Activated naive CD4-positive, alpha-beta T cell treated with anti-CD3 and anti-CD28 coated beads, Interleukin-2, amount 10 ng/mL, durations not matched to agents 7 days and 5 days (primary cell): ENCODE results near the gene PEX26.
"Not testable (repeated sequence)": the region's sequence is repeated elsewhere in the genome, so short reads cannot be mapped to it uniquely, and the experiment has no call there.

Source experiments
- CTCF ChIA-PET: fragments of 350-600 bp; sonication (Branson Sonifier 250); formaldehyde crosslinking; loops from one replicate; lab custom pipeline; 2021; ENCODE audit warnings: antibody characterized with exemption; lab: Charles Lee
- DNase-seq: peaks from one replicate; pipeline ENCODE4 v3.0.0-alpha.2; 2020
- H3K27ac Mint-ChIP-seq: one replicate; pipeline ENCODE4 v1.8.0; 2021; ENCODE audit warnings: mild to moderate bottlenecking, moderate library complexity, mixed read lengths
- H3K27me3 Mint-ChIP-seq: one replicate; pipeline ENCODE4 v1.8.0; 2021; ENCODE audit warnings: mild to moderate bottlenecking, mixed read lengths
- H3K36me3 Mint-ChIP-seq: one replicate; pipeline ENCODE4 v1.8.0; 2021; ENCODE audit warnings: mixed read lengths
- H3K4me1 Mint-ChIP-seq: one replicate; pipeline ENCODE4 v1.8.0; 2021; ENCODE audit warnings: mixed read lengths
- H3K4me3 Mint-ChIP-seq: one replicate; pipeline ENCODE4 v1.8.0; 2021; ENCODE audit warnings: mild to moderate bottlenecking, moderate library complexity, mixed read lengths
- H3K9me3 Mint-ChIP-seq: one replicate; pipeline ENCODE4 v1.8.0; 2021; ENCODE audit warnings: mixed read lengths

Gene PEX26

DNA sequence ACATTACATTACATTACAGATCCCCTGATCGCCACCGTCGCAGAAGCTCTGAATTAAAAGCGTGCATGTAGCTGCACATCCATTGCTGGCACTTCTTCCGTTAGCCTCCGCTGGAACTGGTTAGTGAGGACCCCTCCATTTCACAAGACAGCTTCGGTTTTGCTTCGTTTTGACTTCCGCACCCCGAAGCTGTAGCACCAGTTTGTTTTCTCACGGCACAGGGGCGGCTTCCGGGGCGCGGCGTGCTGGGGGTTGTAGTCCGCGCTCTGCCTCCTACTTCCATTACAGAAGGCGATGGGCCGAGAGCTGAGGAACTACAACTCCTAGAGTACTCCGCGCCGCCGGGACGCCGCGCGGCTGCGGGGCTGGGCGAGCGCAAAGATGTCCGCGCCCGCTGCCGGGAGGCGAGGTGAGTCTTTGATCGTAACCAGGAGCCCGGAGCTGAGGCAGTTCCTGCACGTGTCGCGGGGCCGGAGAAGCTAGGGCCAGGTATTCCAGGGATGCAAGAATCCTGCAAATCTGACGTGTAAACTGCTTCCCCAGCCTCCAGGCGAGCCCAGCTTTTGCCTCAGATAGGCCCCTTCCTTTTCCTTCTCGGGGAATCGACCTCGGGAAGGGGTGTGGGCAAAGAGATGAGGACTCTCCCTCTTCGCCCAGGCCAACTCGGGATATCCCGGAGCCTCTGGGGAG is at the start of gene PEX26:
Gene PEX26 (plus strand): TSS at position 352 of the 690 bp plus-strand sequence. CDS start 387 bp downstream, outside the sequence.
- peak; percentile 98 for DNase-seq
- CTCF ChIA-PET = interaction anchor here (0.6 to 8.1 kb wide), 5 partner anchors 11 to 333 kb away, joined by 3 to 120 read pairs (median 3); no protein-coding TSS in a partner anchor
- peaks cover 55% of the 10 kb centered on the region for H3K4me1 Mint-ChIP-seq

DNA sequence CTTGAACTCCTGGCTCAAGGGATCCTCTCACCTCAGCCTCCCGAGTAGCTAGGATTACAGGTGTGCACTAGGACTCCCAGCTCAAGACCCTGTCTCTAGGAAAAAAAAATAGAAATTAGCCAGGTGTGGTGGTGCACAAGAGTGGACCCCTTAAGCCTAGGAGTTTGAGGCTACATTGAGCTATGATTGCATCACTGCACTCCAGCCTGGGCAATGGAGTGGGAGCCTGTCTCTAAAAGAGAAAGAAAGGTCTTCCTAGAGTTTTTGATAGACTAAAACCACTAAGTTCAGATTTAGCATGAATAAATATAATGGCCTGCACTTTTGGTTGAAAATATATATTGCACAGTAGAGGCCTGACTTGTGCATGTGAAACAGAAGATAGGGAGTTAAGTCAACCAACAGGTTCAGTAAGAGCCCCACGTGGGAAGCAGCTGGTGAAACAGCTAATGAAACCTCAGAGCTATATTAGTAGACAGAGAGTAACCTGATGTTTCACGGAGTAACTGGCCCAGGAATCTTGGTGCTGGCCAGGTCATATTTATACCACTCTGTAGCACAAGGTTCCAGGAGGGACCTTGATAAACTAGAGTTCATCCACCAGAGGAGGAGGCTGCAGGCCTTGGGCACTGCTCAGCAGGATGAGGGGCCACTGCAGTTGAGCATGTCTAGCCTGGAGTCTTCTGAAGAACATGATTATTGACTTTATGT is 48.8 kb upstream of the PEX26 start:
- Mint-ChIP-seq H3K27ac (no peak overlapping the region), H3K4me3 (no peak overlapping the region), H3K27me3 (peaks cover 57% of the 10 kb centered on the region), H3K4me1 (peaks cover 7% of the 10 kb centered on the region), H3K36me3 (no peaks in the 10 kb centered on the region), H3K9me3 (no peaks in the 10 kb centered on the region)
- CTCF ChIA-PET = interaction anchor here (1.1 to 1.7 kb wide), 3 partner anchors 17 to 198 kb away, joined by 3 to 5 read pairs (median 4); no protein-coding TSS in a partner anchor
- DNase-seq = no peak

More for the DNA sequence above, at the start of gene PEX26:
- Mint-ChIP-seq H3K4me3 (peak within 1 kb of the TSS; percentile 84), H3K27me3 (no peaks in the 10 kb centered on the region), H3K9me3 (no peaks in the 10 kb centered on the region), H3K27ac (peak within 1 kb of the TSS; percentile 92), H3K36me3 (peaks cover 34% of the 10 kb centered on the region)

DNA sequence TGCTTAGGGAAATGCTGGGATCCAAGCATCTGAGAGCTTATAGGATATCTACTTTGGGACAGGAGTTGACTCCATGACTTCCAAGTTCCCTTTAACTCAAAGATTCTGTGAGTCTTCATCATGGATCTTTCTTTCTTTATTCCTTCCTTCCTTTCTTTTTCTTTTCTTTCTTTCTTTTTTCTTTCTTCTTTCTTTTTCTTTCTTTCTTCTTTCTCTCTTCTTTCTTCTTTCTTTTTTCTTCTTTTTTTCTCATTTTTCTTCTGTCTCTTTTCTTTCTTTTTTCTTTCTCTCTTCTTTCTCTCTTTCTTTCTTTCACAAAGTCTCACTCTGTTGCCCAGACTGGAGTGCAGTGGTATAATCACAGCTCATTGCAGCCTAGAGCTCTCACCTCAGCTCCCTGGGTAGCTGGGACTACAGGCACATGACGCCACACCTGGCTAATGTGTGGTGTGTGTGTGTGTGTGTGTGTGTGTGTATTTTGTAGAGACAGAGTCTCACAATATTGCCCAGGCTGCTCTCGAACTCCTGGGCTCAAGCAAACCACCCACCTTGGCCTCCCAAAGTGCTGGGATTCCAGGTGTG is 48.0 kb upstream of the PEX26 start:
- no peak overlapping the region for H3K4me3 Mint-ChIP-seq
- no peaks in the 10 kb centered on the region for H3K36me3 Mint-ChIP-seq
- DNase-seq = no peak
- CTCF ChIA-PET = no interaction called here
- H3K27me3 Mint-ChIP-seq = peaks cover 53% of the 10 kb centered on the region
- peaks cover 4% of the 10 kb centered on the region for H3K4me1 Mint-ChIP-seq
- H3K9me3 Mint-ChIP-seq = no peaks in the 10 kb centered on the region
- H3K27ac Mint-ChIP-seq = no peak overlapping the region

DNA sequence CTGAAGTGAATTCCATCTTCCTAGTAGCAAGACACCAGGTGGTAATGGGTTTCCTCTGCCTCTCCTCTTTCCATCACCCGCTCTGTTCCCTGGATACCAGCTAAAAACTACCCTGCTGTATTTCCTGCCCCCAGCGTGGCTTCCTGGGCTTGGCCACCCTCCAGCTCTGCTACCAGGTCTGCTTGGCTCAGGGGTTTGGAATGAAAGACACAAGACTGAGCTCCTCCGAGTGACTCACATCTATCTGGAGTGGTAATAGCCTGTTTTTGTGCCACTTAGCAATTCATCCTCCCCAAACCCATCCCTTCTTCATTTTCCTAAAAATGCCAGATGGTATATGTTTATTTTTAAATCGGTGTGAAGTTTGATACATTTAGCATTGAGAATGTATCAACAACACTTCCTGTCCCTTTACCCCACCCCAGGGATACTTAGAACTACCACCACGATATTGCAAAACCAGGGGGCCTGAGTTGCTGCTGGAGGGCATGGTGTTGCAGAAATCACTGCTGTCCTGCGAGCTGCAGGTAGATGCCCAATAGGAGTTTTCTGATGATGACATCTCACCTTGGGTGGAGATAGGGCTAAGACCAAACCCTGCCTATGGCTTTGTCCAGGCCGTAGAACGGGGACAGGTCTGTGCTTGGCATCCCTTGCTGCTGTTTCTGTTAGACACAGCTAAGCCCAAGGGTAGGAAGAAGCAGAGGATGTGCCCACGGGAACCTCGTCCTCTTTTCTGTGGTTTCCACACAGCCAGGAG is 45.9 kb upstream of the PEX26 start:
- Mint-ChIP-seq H3K4me3 (no peak overlapping the region), H3K9me3 (no peaks in the 10 kb centered on the region), H3K27ac (no peak overlapping the region), H3K27me3 (peaks cover 32% of the 10 kb centered on the region), H3K4me1 (no peaks in the 10 kb centered on the region), H3K36me3 (no peaks in the 10 kb centered on the region)
- DNase-seq = no peak
- CTCF ChIA-PET = no interaction called here

DNA sequence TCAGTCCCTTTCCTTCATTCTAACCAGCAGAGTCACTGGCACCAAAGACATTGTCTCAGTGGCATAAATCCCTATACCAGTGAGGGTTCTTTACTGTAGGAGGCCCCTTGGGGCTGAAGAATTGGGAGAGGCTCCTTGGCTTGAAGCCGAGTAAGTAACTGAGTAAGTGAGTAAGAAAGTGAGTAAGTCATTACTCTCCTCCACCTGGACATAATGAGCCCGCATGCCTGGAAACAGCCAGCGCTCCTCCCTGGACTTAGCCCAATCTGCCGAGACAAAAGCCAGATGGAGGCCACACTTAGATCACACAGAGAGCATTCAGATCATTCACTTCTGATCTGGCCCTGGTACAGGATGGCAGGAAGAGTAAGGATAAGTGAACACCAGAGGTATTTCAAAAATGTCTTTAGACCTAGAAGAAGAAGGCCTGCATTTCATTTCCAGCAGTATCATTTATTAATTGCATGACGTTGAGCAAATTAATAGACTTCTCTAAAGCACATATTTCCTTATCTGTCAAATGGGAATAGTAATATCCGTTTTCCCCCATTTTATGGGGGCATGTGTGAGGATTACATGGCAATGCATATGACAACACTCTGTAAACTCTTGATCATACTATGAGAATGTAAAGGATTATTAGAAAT is 45.2 kb upstream of the PEX26 start:
- CTCF ChIA-PET = interaction anchor here (0.7 kb wide), 1 partner anchor 24 kb away, joined by 4 read pairs; no protein-coding TSS in a partner anchor
- no peaks in the 10 kb centered on the region for H3K36me3 Mint-ChIP-seq
- H3K4me1 Mint-ChIP-seq = no peaks in the 10 kb centered on the region
- peaks cover 25% of the 10 kb centered on the region for H3K27me3 Mint-ChIP-seq
- DNase-seq = no peak
- H3K9me3 Mint-ChIP-seq = no peaks in the 10 kb centered on the region
- H3K27ac Mint-ChIP-seq = no peak overlapping the region
- H3K4me3 Mint-ChIP-seq = no peak overlapping the region

DNA sequence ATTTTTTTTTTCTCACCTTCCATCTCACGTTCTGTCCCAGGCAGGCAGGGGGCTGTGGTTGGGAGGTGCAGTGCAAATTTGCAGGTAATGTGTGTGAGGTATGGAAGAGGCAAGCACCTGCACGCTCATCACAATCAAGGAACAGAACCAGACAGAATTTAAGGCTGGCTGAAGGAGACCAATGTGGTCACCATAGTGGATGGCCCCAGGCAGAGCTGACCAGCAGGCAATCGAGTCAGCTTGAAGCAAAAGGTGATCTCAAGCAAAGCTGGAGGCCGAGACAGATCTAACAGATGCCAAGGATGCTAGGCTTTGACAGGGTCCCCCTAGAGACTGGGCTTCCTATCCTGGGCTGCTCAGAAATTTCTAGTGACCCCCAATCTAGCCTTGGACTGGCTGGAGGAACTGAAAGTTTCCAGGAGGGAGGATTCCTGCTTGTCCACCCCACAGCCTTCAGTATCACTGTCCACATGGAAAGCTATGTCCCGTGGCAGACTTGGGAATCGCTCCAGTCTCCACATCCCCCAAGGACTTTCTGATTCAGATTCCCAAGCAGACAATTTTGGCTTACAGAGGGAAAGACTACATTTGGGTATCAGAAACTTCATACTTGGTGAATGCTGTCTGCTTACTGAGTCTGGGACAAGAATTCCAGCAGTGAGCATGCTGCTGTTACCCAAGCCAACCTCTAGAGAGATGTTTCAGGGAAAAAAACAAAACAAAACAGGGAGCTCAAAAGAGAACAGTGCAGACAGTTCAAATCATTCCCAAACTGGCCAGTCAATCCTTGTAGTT is 44.4 kb upstream of the PEX26 start:
- DNase-seq = no peak
- Mint-ChIP-seq H3K9me3 (no peaks in the 10 kb centered on the region), H3K27ac (no peak overlapping the region), H3K27me3 (peaks cover 22% of the 10 kb centered on the region), H3K4me1 (no peaks in the 10 kb centered on the region), H3K4me3 (no peak overlapping the region), H3K36me3 (no peaks in the 10 kb centered on the region)
- CTCF ChIA-PET = interaction anchor here (0.7 kb wide), 1 partner anchor 25 kb away, joined by 4 read pairs; no protein-coding TSS in a partner anchor

DNA sequence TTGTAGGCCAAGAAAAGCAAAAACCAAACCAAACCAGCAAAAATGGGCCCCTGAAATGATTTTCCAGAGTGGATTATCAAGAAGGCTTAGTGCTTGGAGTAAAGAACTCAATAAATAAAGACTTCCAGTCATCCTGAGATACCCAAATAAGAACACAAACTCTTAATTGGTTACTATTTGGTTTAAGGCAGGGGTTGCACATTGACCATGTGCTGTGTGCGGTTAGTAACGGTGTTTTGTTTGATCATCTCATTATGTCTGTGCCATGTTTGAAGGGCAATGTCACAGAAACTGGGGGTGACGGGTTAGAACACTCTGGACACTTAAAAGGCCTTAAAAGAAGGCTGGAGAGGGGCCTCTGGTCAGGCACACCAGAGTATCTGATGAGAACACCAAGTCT is 43.7 kb upstream of the PEX26 start:
- CTCF ChIA-PET = no interaction called here
- Mint-ChIP-seq H3K4me1 (no peaks in the 10 kb centered on the region), H3K27me3 (peaks cover 22% of the 10 kb centered on the region), H3K4me3 (no peak overlapping the region), H3K27ac (no peak overlapping the region), H3K9me3 (no peaks in the 10 kb centered on the region), H3K36me3 (no peaks in the 10 kb centered on the region)
- DNase-seq = no peak

DNA sequence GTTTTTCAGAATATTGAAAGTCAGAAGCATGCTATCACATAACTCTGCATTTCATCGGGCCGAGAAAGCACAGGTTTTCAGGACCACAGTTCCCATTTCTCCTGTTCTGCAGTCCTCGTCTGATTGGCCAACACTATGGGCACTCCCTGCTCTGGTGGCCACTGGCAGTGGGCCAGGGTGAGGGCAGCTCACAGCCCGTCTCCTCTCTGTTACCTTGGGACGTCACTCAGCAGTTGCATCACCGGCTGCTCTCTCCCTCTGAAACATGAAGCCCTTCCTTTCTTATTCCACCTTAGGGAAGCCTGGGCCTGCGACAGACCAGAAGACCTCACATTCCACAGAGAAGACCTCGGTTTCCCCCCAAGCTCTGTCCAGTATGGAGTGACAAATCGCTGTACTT is 42.0 kb upstream of the PEX26 start:
- H3K4me3 Mint-ChIP-seq = no peak overlapping the region
- no peaks in the 10 kb centered on the region for H3K9me3 Mint-ChIP-seq
- H3K27ac Mint-ChIP-seq = no peak overlapping the region
- CTCF ChIA-PET = interaction anchor here (0.6 kb wide), 1 partner anchor 40 kb away, joined by 3 read pairs; no protein-coding TSS in a partner anchor
- peaks cover 13% of the 10 kb centered on the region for H3K27me3 Mint-ChIP-seq
- DNase-seq = no peak
- H3K4me1 Mint-ChIP-seq = no peaks in the 10 kb centered on the region
- no peaks in the 10 kb centered on the region for H3K36me3 Mint-ChIP-seq

DNA sequence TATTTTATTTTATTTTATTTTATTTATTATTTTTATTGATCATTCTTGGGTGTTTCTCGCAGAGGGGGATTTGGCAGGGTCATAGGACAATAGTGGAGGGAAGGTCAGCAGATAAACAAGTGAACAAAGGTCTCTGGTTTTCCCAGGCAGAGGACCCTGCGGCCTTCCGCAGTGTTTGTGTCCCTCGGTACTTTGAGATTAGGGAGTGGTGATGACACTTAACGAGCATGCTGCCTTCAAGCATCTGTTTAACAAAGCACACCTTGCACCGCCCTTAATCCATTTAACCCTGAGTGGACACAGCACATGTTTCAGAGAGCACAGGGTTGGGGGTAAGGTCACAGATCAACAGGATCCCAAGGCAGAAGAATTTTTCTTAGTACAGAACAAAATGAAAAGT is 36.9 kb upstream of the PEX26 start:
- H3K4me1 Mint-ChIP-seq, DNase-seq, H3K9me3 Mint-ChIP-seq, H3K27ac Mint-ChIP-seq, CTCF ChIA-PET, H3K4me3 Mint-ChIP-seq, H3K27me3 Mint-ChIP-seq, H3K36me3 Mint-ChIP-seq: not testable (repeated sequence)

DNA sequence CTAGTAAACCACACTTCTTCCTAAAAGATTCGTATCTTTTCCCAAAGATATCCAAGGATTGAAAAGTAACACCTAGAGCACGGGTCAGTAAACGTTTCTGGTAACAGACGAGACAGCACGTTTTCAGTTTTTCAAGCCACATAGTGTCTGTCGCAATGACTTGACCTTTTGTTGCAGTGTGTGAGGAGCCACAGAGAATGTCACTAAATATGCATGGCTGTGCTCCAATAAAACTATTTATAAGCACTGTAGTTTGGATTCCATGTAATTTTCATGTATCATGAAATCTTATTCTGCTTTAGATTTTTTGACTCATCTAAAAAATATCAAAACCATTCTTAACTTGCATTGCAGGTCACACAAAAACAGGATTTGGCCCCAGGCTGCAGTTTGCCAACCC is 35.1 kb upstream of the PEX26 start:
- Mint-ChIP-seq H3K36me3 (no peaks in the 10 kb centered on the region), H3K27me3 (peaks cover 4% of the 10 kb centered on the region)
- CTCF ChIA-PET = no interaction called here

DNA sequence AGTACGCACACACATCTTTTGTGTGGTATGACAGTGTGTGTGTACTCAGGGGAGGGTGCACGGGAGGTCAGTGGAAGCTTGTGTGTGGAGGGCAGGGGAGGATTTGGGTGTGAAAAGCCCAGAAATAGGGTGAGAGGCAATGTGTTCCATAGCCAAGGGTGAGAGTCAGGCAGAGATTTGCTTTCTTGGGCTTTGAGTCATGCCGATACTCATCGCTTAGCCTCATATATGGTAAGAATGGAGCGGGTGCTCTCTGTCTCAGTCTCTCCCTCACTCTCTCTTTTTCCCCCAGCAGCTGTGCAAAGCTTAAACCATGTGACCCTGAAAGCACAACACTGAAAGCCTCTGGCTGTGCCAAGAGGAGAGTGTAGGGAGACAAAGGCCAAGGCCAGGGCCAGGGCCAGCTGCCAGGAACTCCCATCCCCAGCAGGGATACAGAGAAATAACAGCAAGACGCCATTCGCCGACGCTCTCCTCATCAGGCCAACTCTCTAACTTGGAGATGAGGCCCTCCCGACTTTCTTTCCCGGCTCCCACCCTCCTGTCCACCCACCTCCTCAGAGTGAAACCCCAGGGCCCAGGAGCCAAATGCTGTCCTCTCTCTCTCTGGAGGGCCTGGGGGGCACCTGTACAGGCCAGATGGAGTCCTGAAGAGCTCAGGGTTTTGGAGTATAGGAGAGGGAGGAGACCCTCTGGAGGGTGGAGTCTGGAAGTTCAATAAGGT is 33.1 kb upstream of the PEX26 start:
- Mint-ChIP-seq H3K4me3 (no peak overlapping the region), H3K27ac (no peak overlapping the region), H3K9me3 (no peaks in the 10 kb centered on the region), H3K4me1 (no peaks in the 10 kb centered on the region), H3K27me3 (peaks cover 15% of the 10 kb centered on the region), H3K36me3 (no peaks in the 10 kb centered on the region)
- DNase-seq = no peak
- CTCF ChIA-PET = no interaction called here

More for the DNA sequence above, 35.1 kb upstream of the PEX26 start:
- Mint-ChIP-seq H3K9me3 (no peaks in the 10 kb centered on the region), H3K4me1 (no peaks in the 10 kb centered on the region), H3K27ac (no peak overlapping the region), H3K4me3 (no peak overlapping the region)
- no peak for DNase-seq

DNA sequence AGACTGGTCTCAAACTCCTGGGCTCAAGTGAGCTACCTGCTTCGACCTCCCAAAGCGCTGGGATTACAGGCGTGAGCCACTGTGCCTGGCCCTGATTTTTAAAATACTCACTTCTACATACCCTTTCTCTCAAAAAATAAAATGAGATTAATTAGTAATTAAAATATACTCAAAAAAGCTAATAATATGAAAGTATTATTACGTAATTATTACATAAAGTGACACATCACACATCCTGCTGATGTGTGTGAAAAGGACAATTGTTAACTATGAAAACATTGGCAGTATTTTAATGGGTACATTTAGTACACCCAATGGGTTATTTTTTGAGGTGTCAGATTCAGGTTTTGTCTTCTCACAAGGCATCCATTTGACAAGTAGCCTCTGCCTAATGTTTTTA is 32.0 kb upstream of the PEX26 start:
- H3K27me3 Mint-ChIP-seq = peaks cover 15% of the 10 kb centered on the region
- no peaks in the 10 kb centered on the region for H3K9me3 Mint-ChIP-seq
- H3K36me3 Mint-ChIP-seq = no peaks in the 10 kb centered on the region
- no peak overlapping the region for H3K4me3 Mint-ChIP-seq
- no peaks in the 10 kb centered on the region for H3K4me1 Mint-ChIP-seq
- no peak for DNase-seq
- no peak overlapping the region for H3K27ac Mint-ChIP-seq
- CTCF ChIA-PET = no interaction called here
